ENCODE measurements around the gene SORCS2. TPM values are rescaled to one million over a fixed set of nuclear protein-coding genes. Genes with fewer than 3 reads are reported as not detected.

The SORCS2 gene
- polyA plus RNA-seq, 3 donors, result 0.46 to 0.55 TPM; not detected in 1

DNA sequence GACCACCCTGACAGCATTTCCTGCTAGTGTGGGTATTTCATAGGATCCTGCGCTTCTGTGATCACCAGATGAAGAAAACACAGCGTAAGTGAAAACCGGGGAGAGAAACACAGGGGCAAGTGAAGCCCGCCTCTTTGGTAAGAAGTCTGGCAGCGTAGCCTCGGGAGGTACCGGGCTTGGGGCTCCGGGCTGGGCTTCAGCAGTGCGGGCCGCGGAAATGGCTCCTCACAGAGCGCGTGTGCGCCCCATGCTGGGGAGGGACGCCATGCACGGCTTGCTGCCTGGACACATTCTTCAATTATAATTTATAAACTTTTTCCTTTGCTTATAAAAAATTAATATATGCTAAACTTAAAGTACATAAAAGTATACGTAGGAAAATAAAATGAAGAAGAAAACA is 595.9 kb downstream of the SORCS2 start:
- Mint-ChIP-seq H3K36me3 (peaks cover 0 to 11% of the 10 kb centered on the region in 2 donors), H3K27me3 (ENCODE audit: low read depth in 3 of 3) (peaks cover 0 to 7% (median 2%) of the 10 kb centered on the region in 3 donors), H3K4me1 (peaks cover 8% of the 10 kb centered on the region), H3K9me3 (peaks cover 0 to 2% (median 0%) of the 10 kb centered on the region in 7 donors), H3K27ac (no peak overlapping the region), H3K4me3 (no peak overlapping the region)
- no peak for DNase-seq
- Histone ChIP-seq H2AFZ (ENCODE audit: insufficient read depth, low read depth, low read length, poor library complexity, severe bottlenecking) (no peak overlapping the region), H3K9ac (ENCODE audit: insufficient read depth, low read length, poor library complexity, severe bottlenecking) (peak overlapping the region; percentile 4), H3K27me3 (ENCODE audit: control insufficient read depth in 2 of 2, insufficient read depth in 2 of 2, low read length in 2 of 2) (no peaks in the 10 kb centered on the region), H3K27ac (ENCODE audit: low read depth in 1 of 2, low read length in 2 of 2) (no peak overlapping the region), H3K79me2 (ENCODE audit: insufficient read depth, low read length) (no peaks in the 10 kb centered on the region), H4K20me1 (ENCODE audit: insufficient read depth, low read length) (no peaks in the 10 kb centered on the region), H3K4me2 (replicated peaks; ENCODE audit: extremely low read depth, low read length, poor library complexity, severe bottlenecking) (no peak overlapping the region), H3K36me3 (replicated peaks in 1 of 2; ENCODE audit: control insufficient read depth in 1 of 2, insufficient read depth in 2 of 2, low read length in 2 of 2) (peaks cover 0 to 3% of the 10 kb centered on the region in 2 donors), H3K4me1 (ENCODE audit: control insufficient read depth in 1 of 2, insufficient read depth in 2 of 2, low read length in 2 of 2) (peaks cover 0 to 3% of the 10 kb centered on the region in 2 donors), H3K4me3 (replicated peaks in 1 of 3; ENCODE audit: low read depth in 2 of 3, low read length in 3 of 3) (no peak overlapping the region), H3K9me3 (replicated peaks in 1 of 2; ENCODE audit: control insufficient read depth in 1 of 2, insufficient read depth in 1 of 2, low read length in 2 of 2) (no peaks in the 10 kb centered on the region)
- TF ChIP-seq CTCF (IDR thresholded peaks at IDR 0.05), result no peak
- 100% methylated on average over 11 of the region's 17 CpGs for WGBS (ENCODE audit: insufficient coverage)
- intact Hi-C loops (cut with micrococcal nuclease), result no loop called here

GRCh38 chr4:7788694-7789425 is 596.5 kb downstream of the SORCS2 start:
- no peaks in the 10 kb centered on the region for H3K9me3 Mint-ChIP-seq
- intact Hi-C loops (cut with micrococcal nuclease), result no loop called here
- WGBS (ENCODE audit: insufficient coverage), result 57% methylated on average over 7 of the region's 13 CpGs

More at GRCh38 chr4:7788694-7789425, 596.5 kb downstream of the SORCS2 start:
- Histone ChIP-seq H2AFZ (ENCODE audit: insufficient read depth, low read depth, low read length, poor library complexity, severe bottlenecking) (no peak overlapping the region), H3K27me3 (ENCODE audit: control insufficient read depth in 2 of 2, insufficient read depth in 2 of 2, low read length in 2 of 2) (no peaks in the 10 kb centered on the region), H3K9me3 (replicated peaks in 1 of 2; ENCODE audit: control insufficient read depth in 1 of 2, insufficient read depth in 1 of 2, low read length in 2 of 2) (no peaks in the 10 kb centered on the region), H3K79me2 (ENCODE audit: insufficient read depth, low read length) (no peaks in the 10 kb centered on the region), H3K4me1 (ENCODE audit: control insufficient read depth in 1 of 2, insufficient read depth in 2 of 2, low read length in 2 of 2) (peaks cover 0 to 3% of the 10 kb centered on the region in 2 donors), H3K27ac (ENCODE audit: low read depth in 1 of 2, low read length in 2 of 2) (no peak overlapping the region), H3K4me2 (replicated peaks; ENCODE audit: extremely low read depth, low read length, poor library complexity, severe bottlenecking) (no peak overlapping the region), H3K4me3 (replicated peaks in 1 of 3; ENCODE audit: low read depth in 2 of 3, low read length in 3 of 3) (no peak overlapping the region), H3K36me3 (replicated peaks in 1 of 2; ENCODE audit: control insufficient read depth in 1 of 2, insufficient read depth in 2 of 2, low read length in 2 of 2) (peaks cover 0 to 3% of the 10 kb centered on the region in 2 donors), H4K20me1 (ENCODE audit: insufficient read depth, low read length) (no peaks in the 10 kb centered on the region), H3K9ac (ENCODE audit: insufficient read depth, low read length, poor library complexity, severe bottlenecking) (no peak overlapping the region)
- Mint-ChIP-seq H3K4me3 (no peak overlapping the region), H3K27ac (peak overlapping the region in 1 of 7 donors; percentile 62), H3K4me1 (peaks cover 8% of the 10 kb centered on the region), H3K27me3 (ENCODE audit: low read depth in 3 of 3) (peaks cover 0 to 7% (median 2%) of the 10 kb centered on the region in 3 donors), H3K36me3 (peaks cover 0 to 13% of the 10 kb centered on the region in 2 donors)
- TF ChIP-seq CTCF (IDR thresholded peaks at IDR 0.05), result no peak
- DNase-seq, result no peak

All from CD14-positive monocyte (primary cell).